HG03520 (cell line): ENCODE data around the gene LRRN3.
A peak's percentile ranks its signal among the peaks of the same experiment; 100 is the strongest.
"Not testable (repeated sequence)": the region's sequence is repeated elsewhere in the genome, so short reads cannot be mapped to it uniquely, and the experiment has no call there.

Source experiments
- ATAC-seq: cut with Tn5 transposase; IDR thresholded peaks from one replicate; pipeline ENCODE4 v1.9.1; 2021; ENCODE audit warnings: mild to moderate bottlenecking, moderate library complexity; ENCODE audit not compliant: unreplicated experiment

Gene LRRN3

DNA sequence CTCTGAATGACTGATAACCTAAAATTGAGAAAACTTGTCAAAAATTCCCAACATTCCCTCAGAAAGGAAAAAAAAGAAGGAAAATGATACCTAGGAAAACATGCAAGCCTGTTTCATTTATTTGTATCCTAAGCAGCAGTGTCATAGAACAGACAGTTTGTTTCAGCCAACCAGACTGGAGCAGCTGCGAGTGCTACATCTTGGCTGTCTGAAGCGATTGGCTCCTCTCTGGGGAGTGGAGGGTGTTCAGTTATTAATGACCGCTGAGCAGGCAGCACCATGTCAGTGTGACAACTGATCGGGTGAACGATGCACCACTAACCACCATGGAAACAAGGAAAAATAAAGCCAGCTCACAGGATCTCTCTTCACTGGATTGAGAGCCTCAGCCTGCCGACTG is at the start of gene LRRN3:
TSS of gene LRRN3 (plus strand) at position 282 of the 400 bp plus-strand sequence. CDS start 31,646 bp downstream, outside the sequence.
- no peak for ATAC-seq

- no peak for ATAC-seq
Measured at GRCh38 chr7:111041577-111041976, 49.4 kb upstream of the LRRN3 start.

GRCh38 chr7:111042842-111043241 is 48.1 kb upstream of the LRRN3 start:
- ATAC-seq, result no peak

- peak; percentile 84 for ATAC-seq
Measured at GRCh38 chr7:111043561-111043960, 47.4 kb upstream of the LRRN3 start.

DNA sequence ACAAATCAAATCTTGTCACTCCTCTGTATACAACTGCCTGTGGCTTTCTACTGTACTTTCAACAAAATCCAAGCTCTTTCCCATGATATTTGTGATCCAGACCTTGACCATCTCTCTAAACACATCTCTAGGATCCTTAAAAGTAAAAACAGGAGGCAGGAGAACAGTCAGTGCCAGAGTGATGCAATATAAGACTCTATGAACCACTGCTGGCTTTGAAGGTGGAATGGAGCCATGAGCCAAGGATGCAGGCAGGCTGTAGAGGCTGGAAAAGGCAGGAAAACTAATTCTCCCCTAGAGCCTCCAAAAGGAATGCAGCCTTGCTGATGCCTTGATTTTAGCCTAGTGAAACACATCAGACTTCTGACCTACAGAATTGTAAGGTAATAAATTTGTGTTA is 45.5 kb upstream of the LRRN3 start:
- no peak for ATAC-seq

GRCh38 chr7:111047595-111047994 is 43.3 kb upstream of the LRRN3 start:
- no peak for ATAC-seq

GRCh38 chr7:111049971-111050680 is 40.8 kb upstream of the LRRN3 start:
- no peak for ATAC-seq

GRCh38 chr7:111050875-111051416 is 40.0 kb upstream of the LRRN3 start:
- no peak for ATAC-seq

DNA sequence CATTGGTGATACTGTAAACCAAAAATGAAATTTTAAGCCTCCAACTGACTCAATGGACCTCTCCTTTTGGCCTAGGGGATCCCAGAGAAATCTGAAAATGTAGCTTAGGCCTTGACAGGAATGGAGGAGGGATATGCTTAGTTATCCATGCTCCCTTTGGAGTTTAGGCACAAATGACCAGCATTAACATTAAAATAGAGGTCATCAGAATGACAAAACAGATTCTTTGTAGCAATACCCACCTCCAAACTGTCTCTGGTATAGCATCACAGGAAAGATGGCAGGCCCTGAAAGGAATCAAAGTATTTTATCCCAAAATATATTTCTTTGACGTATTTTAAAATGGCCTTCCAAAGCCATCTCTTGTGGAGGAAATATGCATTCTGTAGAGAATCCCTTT is 39.1 kb upstream of the LRRN3 start:
- ATAC-seq, result no peak

- no peak for ATAC-seq
Measured at GRCh38 chr7:111053035-111053434, 37.9 kb upstream of the LRRN3 start.

DNA sequence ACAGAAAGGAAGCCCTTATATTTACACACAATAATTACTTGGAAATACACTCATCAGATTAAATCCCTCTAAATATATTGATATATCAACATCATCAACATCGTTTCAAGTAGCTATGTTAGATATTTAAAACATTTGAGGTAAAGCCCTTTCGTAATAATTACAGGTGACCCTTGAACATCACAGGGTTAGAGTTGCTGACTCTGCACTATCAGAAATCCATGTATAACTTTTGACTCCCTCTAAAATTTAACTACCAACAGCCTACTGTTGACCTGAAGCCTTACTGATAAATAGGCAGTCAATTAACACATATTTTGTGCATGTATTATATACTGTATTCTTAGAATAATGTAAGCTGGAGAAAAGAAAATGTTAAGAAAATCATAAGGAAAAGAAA is 34.6 kb upstream of the LRRN3 start:
- ATAC-seq, result no peak

DNA sequence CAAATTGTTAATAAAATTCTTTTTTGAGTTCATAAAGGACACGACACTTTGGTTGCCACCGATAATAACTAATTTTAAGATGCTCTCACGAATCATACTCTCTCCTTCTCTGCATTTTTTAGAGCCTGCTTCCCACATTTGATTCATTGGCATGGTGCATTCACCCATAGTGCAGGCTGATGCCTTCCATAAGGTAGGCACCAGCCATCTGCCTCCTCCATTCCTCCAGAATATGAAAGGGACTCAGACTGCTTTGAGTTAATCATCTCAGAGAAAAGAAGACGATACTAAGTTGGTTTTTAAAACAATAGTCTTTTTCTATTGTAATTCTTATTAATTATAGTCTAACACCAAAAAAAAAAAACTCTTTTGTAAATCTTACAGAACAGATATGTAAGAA is 33.9 kb upstream of the LRRN3 start:
- no peak for ATAC-seq

DNA sequence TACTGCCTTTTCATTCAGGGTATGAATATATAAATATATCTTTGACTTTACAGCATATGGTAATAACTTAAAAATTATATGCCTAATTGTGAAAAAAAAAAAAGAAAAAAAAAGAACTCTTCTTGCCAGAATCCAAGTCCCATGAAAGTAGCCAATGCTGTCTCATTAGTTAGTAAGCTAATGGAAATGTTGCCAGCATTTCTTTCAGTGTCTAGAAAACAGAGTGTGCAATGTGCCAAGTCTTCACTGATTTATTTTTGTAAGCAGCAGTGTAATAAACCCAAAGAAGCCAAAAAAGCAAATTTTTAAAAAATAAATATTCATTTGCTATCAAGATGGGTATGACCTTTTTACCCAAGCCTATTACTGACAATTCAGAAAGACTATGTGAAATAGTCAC is 31.1 kb upstream of the LRRN3 start:
- no peak for ATAC-seq

- ATAC-seq, result no peak
Measured at GRCh38 chr7:111063166-111063565, 27.8 kb upstream of the LRRN3 start.

- no peak for ATAC-seq
Measured at GRCh38 chr7:111067251-111067650, 23.7 kb upstream of the LRRN3 start.

- no peak for ATAC-seq
Measured at GRCh38 chr7:111067682-111068081, 23.2 kb upstream of the LRRN3 start.

DNA sequence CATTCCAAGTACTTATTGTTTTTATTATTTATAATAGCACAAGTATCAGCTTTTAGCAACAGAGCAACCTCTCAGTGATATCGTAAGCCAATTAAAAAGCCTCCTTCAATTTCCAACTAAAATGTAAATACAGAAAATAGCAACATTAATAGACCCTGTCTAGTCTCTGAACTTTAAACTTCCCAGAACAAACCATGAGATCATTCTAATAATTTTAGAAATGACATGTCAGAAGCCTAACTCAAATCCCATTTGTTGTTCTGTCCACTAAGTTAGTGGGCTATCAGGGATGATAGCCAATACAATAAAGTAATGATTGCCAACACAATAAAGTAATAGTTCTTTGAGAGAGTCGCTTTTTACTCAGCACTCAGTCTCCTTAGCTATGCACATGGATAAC is 22.3 kb upstream of the LRRN3 start:
- ATAC-seq, result no peak

DNA sequence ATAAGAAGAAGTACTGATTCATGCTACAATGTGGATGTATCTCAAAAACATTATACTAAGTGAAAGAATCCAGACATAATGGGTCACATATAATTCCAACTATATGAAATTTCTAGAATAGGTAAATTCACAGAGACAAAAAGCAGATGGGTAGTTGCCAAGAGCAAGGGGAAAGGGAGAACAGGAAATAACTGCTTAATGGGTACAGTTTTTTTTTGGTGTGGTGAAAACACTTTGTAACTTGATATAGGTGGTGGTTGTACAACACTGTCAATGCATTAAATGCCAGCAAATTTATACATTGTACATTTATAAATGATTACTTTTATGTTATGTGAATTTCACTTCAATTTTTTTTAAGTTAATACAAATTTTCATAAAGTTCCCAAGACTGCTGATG is 19.4 kb upstream of the LRRN3 start:
- no peak for ATAC-seq

DNA sequence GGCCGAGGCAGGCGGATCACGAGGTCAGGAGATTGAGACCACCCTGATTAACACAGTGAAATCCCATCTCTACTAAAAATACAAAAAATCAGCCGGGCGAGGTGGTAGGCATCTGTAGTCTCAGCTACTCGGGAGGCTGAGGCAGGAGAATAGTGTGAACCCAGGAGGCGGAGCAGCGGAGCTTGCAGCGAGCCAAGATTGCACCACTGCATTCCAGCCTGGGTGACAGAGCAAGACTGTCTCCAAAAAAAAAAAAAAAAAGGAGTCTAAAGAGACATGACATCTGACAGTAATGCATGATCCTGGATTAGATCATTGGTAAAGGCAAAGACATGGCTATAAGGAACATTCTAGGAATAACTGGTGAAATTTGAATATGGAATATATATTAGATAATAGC is 18.3 kb upstream of the LRRN3 start:
- ATAC-seq, result not testable (repeated sequence)

DNA sequence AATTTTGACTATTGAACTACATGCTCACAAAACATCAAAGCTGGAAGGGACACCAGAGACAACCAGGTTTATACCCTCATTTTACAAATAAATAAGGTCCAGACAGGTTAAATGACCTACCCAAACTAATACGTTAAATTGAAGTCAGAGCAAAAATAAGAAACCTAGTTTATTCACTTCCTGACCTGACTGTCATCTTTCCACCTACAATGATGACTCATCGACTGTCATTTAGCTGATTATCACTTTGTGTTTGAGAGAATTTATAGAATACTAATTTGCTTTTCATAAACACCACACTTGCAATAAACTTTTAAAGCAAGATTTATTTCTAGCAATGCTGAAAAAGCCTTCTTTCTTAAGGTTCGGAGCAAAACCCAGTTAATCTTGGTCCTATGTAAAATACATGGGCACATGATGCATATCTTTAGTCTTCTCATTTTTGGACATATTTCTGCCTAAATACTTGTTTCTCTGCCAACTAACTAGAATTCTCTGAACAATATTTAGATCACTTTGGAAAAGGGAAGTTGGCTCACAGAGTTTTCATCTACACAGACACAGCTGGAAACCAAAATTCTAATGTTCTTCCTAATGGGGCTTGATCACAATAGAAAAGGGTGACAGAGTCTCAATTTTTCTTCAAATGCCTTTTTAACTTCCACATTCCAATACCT is 16.7 kb upstream of the LRRN3 start:
- peak; percentile 40 for ATAC-seq

DNA sequence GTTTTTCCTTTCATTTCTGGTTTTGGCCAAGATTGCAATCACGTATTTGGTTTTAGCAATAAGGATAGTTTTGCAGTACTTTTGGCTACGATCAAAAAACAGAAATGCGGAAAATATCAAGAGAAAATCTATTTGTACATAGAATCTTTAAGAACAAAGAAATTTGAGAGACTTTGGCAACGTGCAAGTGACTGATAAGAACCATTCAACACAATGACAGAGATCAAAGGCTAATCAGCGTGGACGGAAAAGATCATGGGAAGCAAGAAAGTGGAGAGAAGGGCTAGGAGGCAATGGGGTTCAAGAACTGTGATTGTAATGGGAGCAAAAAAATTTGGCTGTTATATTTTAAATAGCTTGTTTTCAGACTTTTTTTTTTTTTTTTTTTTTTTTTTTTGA is 16.2 kb upstream of the LRRN3 start:
- no peak for ATAC-seq

- no peak for ATAC-seq
Measured at GRCh38 chr7:111075498-111075897, 15.4 kb upstream of the LRRN3 start.
